ENCODE data around the gene CALM1. TPM values are rescaled to one million over a fixed set of nuclear protein-coding genes. Genes with fewer than 3 reads are reported as not detected.

Gene CALM1
- total RNA-seq, 1 experiment from 2014 or later = 122 TPM

GRCh38 chr14:90442388-90442787 is 45.6 kb downstream of the CALM1 start:
- BruUV-seq (replicated peaks) = no TSS peak
- H3K9me3 Mint-ChIP-seq (ENCODE audit: unreplicated experiment) = peaks cover 10% of the 10 kb centered on the region
- H3K27ac Mint-ChIP-seq (ENCODE audit: low read depth, unreplicated experiment) = no peak overlapping the region
- DNase-seq (ENCODE audit: unreplicated experiment) = no peak
- ChIA-PET POLR2A (interaction anchor here (0.7 to 0.9 kb wide), 2 partner anchors 28 to 401 kb away, joined by 3 read pairs; no protein-coding TSS in a partner anchor), CTCF (interaction anchor here (0.5 to 0.6 kb wide), 4 partner anchors 61 to 1411 kb away, joined by 3 to 4 read pairs (median 3); no protein-coding TSS in a partner anchor)
- intact Hi-C loops (cut with micrococcal nuclease) = no loop called here
- peaks cover 7% of the 10 kb centered on the region for H3K36me3 Mint-ChIP-seq (ENCODE audit: insufficient read depth, unreplicated experiment)
- H3K4me1 Mint-ChIP-seq (ENCODE audit: insufficient read depth, unreplicated experiment) = peaks cover 19% of the 10 kb centered on the region
- no peak overlapping the region for H3K4me3 Mint-ChIP-seq (ENCODE audit: unreplicated experiment)
- no peak for TF ChIP-seq CTCF (IDR thresholded peaks at IDR 0.05; ENCODE audit: unreplicated experiment)
- H3K27me3 Mint-ChIP-seq (ENCODE audit: insufficient read depth, unreplicated experiment) = no peaks in the 10 kb centered on the region

GRCh38 chr14:90443161-90444076 is 46.6 kb downstream of the CALM1 start:
- no TSS peak for BruUV-seq (replicated peaks)
- CTCF ChIA-PET = interaction anchor here (0.6 to 1.2 kb wide), 7 partner anchors 12 to 1412 kb away, joined by 3 to 4 read pairs (median 3); no protein-coding TSS in a partner anchor

GRCh38 chr14:90444077-90444696 is 47.4 kb downstream of the CALM1 start:
- peaks cover 19% of the 10 kb centered on the region for H3K4me1 Mint-ChIP-seq (ENCODE audit: insufficient read depth, unreplicated experiment)
- H3K4me3 Mint-ChIP-seq (ENCODE audit: unreplicated experiment) = no peak overlapping the region
- no TSS peak for BruUV-seq (replicated peaks)
- H3K36me3 Mint-ChIP-seq (ENCODE audit: insufficient read depth, unreplicated experiment) = peaks cover 7% of the 10 kb centered on the region
- H3K9me3 Mint-ChIP-seq (ENCODE audit: unreplicated experiment) = peaks cover 20% of the 10 kb centered on the region
- DNase-seq (ENCODE audit: unreplicated experiment) = peak; percentile 91
- H3K27ac Mint-ChIP-seq (ENCODE audit: low read depth, unreplicated experiment) = peak overlapping the region; percentile 92
- POLR2A ChIA-PET = interaction anchor here (0.9 to 1.0 kb wide), 2 partner anchors 14 to 47 kb away, joined by 3 to 4 read pairs; partner anchors contain the start of gene CALM1
- intact Hi-C loops (cut with micrococcal nuclease) = no loop called here
- no peak for TF ChIP-seq CTCF (IDR thresholded peaks at IDR 0.05; ENCODE audit: unreplicated experiment)
- H3K27me3 Mint-ChIP-seq (ENCODE audit: insufficient read depth, unreplicated experiment) = no peaks in the 10 kb centered on the region
- CTCF ChIA-PET = interaction anchor here (0.6 to 1.2 kb wide), 6 partner anchors 13 to 255 kb away, joined by 3 to 4 read pairs (median 3); no protein-coding TSS in a partner anchor

More at GRCh38 chr14:90443161-90444076, 46.6 kb downstream of the CALM1 start:
- H3K27me3 Mint-ChIP-seq (ENCODE audit: insufficient read depth, unreplicated experiment) = no peaks in the 10 kb centered on the region
- peak overlapping the region; percentile 92 for H3K27ac Mint-ChIP-seq (ENCODE audit: low read depth, unreplicated experiment)
- peaks cover 20% of the 10 kb centered on the region for H3K9me3 Mint-ChIP-seq (ENCODE audit: unreplicated experiment)
- peak; percentile 71 for DNase-seq (ENCODE audit: unreplicated experiment)
- TF ChIP-seq CTCF (IDR thresholded peaks at IDR 0.05; ENCODE audit: unreplicated experiment) = no peak
- intact Hi-C loops (cut with micrococcal nuclease) = no loop called here
- POLR2A ChIA-PET = interaction anchor here (0.9 to 1.0 kb wide), 2 partner anchors 15 to 46 kb away, joined by 3 to 4 read pairs; partner anchors contain the start of gene CALM1
- peaks cover 19% of the 10 kb centered on the region for H3K4me1 Mint-ChIP-seq (ENCODE audit: insufficient read depth, unreplicated experiment)
- H3K36me3 Mint-ChIP-seq (ENCODE audit: insufficient read depth, unreplicated experiment) = peaks cover 7% of the 10 kb centered on the region
- H3K4me3 Mint-ChIP-seq (ENCODE audit: unreplicated experiment) = no peak overlapping the region

- CTCF ChIA-PET = interaction anchor here (0.9 kb wide), 1 partner anchor 252 kb away, joined by 3 read pairs; no protein-coding TSS in a partner anchor
- BruUV-seq (replicated peaks) = no TSS peak
- Mint-ChIP-seq H3K4me1 (ENCODE audit: insufficient read depth, unreplicated experiment) (peaks cover 19% of the 10 kb centered on the region), H3K27ac (ENCODE audit: low read depth, unreplicated experiment) (no peak overlapping the region), H3K36me3 (ENCODE audit: insufficient read depth, unreplicated experiment) (peaks cover 7% of the 10 kb centered on the region), H3K4me3 (ENCODE audit: unreplicated experiment) (no peak overlapping the region), H3K9me3 (ENCODE audit: unreplicated experiment) (peaks cover 20% of the 10 kb centered on the region), H3K27me3 (ENCODE audit: insufficient read depth, unreplicated experiment) (no peaks in the 10 kb centered on the region)
- no peak for TF ChIP-seq CTCF (IDR thresholded peaks at IDR 0.05; ENCODE audit: unreplicated experiment)
- no peak for DNase-seq (ENCODE audit: unreplicated experiment)
- POLR2A ChIA-PET = no interaction called here
- intact Hi-C loops (cut with micrococcal nuclease) = no loop called here
Measured at GRCh38 chr14:90445011-90445410, 48.2 kb downstream of the CALM1 start.

Data from MCF 10A (cell line).